Muscle layer of colon (tissue), 2 donors: ENCODE measurements around the gene IQSEC1.

ENCODE experiments used
- H3K27ac ChIP-seq: one replicate; pipeline ENCODE4 v1.7.0; 2013; ENCODE audit warnings: low read depth, mild to moderate bottlenecking, low read length, moderate library complexity
- H3K27me3 ChIP-seq, 2 donors: one replicate each; pipeline ENCODE4 v1.7.0; 2013; ENCODE audit warnings: low read length in 2 of 2, mild to moderate bottlenecking in 2 of 2; ENCODE audit not compliant: insufficient read depth in 2 of 2, control insufficient read depth in 1 of 2
- H3K36me3 ChIP-seq: one replicate; pipeline ENCODE4 v1.7.0; 2013; ENCODE audit warnings: mild to moderate bottlenecking, low read length; ENCODE audit not compliant: insufficient read depth
- H3K4me1 ChIP-seq: one replicate; pipeline ENCODE4 v1.7.0; 2013; ENCODE audit warnings: mild to moderate bottlenecking, low read length; ENCODE audit not compliant: insufficient read depth
- H3K4me3 ChIP-seq, 2 donors: one replicate each; pipeline ENCODE4 v1.7.0; 2013; ENCODE audit warnings: low read length in 2 of 2, low read depth in 1 of 2, mild to moderate bottlenecking in 1 of 2, moderate library complexity in 1 of 2
- H3K9ac ChIP-seq: one replicate; pipeline ENCODE4 v1.7.0; 2013; ENCODE audit warnings: low read length
- H3K9me3 ChIP-seq: one replicate; pipeline ENCODE4 v1.7.0; 2013; ENCODE audit warnings: mild to moderate bottlenecking, low read length
- donor health status: abdominal sarcoma.
- donor health status: Adenocarcinoma of cecum.

The IQSEC1 gene

GRCh38 chr3:12987602-12988001, 85.6 kb downstream of the IQSEC1 start:
- H3K4me1 ChIP-seq, result peaks cover 9% of the 10 kb centered on the region
- no peak overlapping the region for H3K27ac ChIP-seq
- H3K36me3 ChIP-seq, result no peaks in the 10 kb centered on the region
- no peak overlapping the region for H3K4me3 ChIP-seq
- H3K27me3 ChIP-seq, result no peaks in the 10 kb centered on the region
- H3K9me3 ChIP-seq, result no peaks in the 10 kb centered on the region
- H3K9ac ChIP-seq, result no peak overlapping the region

- no peak overlapping the region for H3K27ac ChIP-seq
- H3K4me1 ChIP-seq, result peaks cover 9% of the 10 kb centered on the region
- no peaks in the 10 kb centered on the region for H3K27me3 ChIP-seq
- no peak overlapping the region for H3K9ac ChIP-seq
- no peak overlapping the region for H3K4me3 ChIP-seq
- no peaks in the 10 kb centered on the region for H3K36me3 ChIP-seq
- H3K9me3 ChIP-seq, result no peaks in the 10 kb centered on the region
Observed at GRCh38 chr3:12986986-12987385, 86.2 kb downstream of the IQSEC1 start.

GRCh38 chr3:12986521-12986920, 86.7 kb downstream of the IQSEC1 start:
- peaks cover 9% of the 10 kb centered on the region for H3K4me1 ChIP-seq
- H3K9me3 ChIP-seq, result no peaks in the 10 kb centered on the region

GRCh38 chr3:12986031-12986430, 87.2 kb downstream of the IQSEC1 start:
- Histone ChIP-seq H3K4me3 (no peak overlapping the region), H3K27ac (no peak overlapping the region), H3K36me3 (no peaks in the 10 kb centered on the region), H3K27me3 (no peaks in the 10 kb centered on the region), H3K9ac (no peak overlapping the region), H3K4me1 (peaks cover 9% of the 10 kb centered on the region), H3K9me3 (no peaks in the 10 kb centered on the region)

More at GRCh38 chr3:12986521-12986920, 86.7 kb downstream of the IQSEC1 start:
- no peak overlapping the region for H3K4me3 ChIP-seq
- H3K27me3 ChIP-seq, result no peaks in the 10 kb centered on the region
- no peak overlapping the region for H3K9ac ChIP-seq
- no peak overlapping the region for H3K27ac ChIP-seq
- H3K36me3 ChIP-seq, result no peaks in the 10 kb centered on the region

- Histone ChIP-seq H3K27ac (no peak overlapping the region), H3K4me1 (peaks cover 9% of the 10 kb centered on the region)
Observed at GRCh38 chr3:12985148-12985547, 88.1 kb downstream of the IQSEC1 start.

GRCh38 chr3:12984023-12984823, 89.0 kb downstream of the IQSEC1 start:
- Histone ChIP-seq H3K9ac (peak overlapping the region; percentile 13), H3K27ac (no peak overlapping the region), H3K9me3 (no peaks in the 10 kb centered on the region), H3K27me3 (no peaks in the 10 kb centered on the region), H3K36me3 (no peaks in the 10 kb centered on the region), H3K4me1 (peaks cover 9% of the 10 kb centered on the region), H3K4me3 (no peak overlapping the region)

More at GRCh38 chr3:12985148-12985547, 88.1 kb downstream of the IQSEC1 start:
- Histone ChIP-seq H3K27me3 (no peaks in the 10 kb centered on the region), H3K36me3 (no peaks in the 10 kb centered on the region), H3K9me3 (no peaks in the 10 kb centered on the region), H3K4me3 (no peak overlapping the region), H3K9ac (no peak overlapping the region)

GRCh38 chr3:12983319-12983718, 89.9 kb downstream of the IQSEC1 start:
- Histone ChIP-seq H3K9ac (no peak overlapping the region), H3K36me3 (no peaks in the 10 kb centered on the region), H3K27ac (no peak overlapping the region), H3K4me3 (no peak overlapping the region), H3K4me1 (peaks cover 9% of the 10 kb centered on the region), H3K9me3 (no peaks in the 10 kb centered on the region), H3K27me3 (no peaks in the 10 kb centered on the region)

- Histone ChIP-seq H3K36me3 (no peaks in the 10 kb centered on the region), H3K9ac (no peak overlapping the region), H3K27ac (no peak overlapping the region), H3K4me3 (no peak overlapping the region), H3K4me1 (peaks cover 9% of the 10 kb centered on the region), H3K27me3 (no peaks in the 10 kb centered on the region), H3K9me3 (no peaks in the 10 kb centered on the region)
Observed at GRCh38 chr3:12982619-12983101, 90.6 kb downstream of the IQSEC1 start.

- Histone ChIP-seq H3K4me3 (no peak overlapping the region), H3K4me1 (peaks cover 9% of the 10 kb centered on the region), H3K9me3 (no peaks in the 10 kb centered on the region), H3K9ac (no peak overlapping the region), H3K36me3 (no peaks in the 10 kb centered on the region), H3K27me3 (no peaks in the 10 kb centered on the region), H3K27ac (no peak overlapping the region)
Observed at GRCh38 chr3:12981306-12982275, 91.6 kb downstream of the IQSEC1 start.

GRCh38 chr3:12980596-12981290, 92.5 kb downstream of the IQSEC1 start:
- Histone ChIP-seq H3K9me3 (no peaks in the 10 kb centered on the region), H3K4me3 (no peak overlapping the region), H3K27me3 (no peaks in the 10 kb centered on the region), H3K27ac (no peak overlapping the region), H3K9ac (no peak overlapping the region), H3K36me3 (no peaks in the 10 kb centered on the region), H3K4me1 (peaks cover 9% of the 10 kb centered on the region)

- H3K4me1 ChIP-seq, result peaks cover 9% of the 10 kb centered on the region
- H3K9ac ChIP-seq, result no peak overlapping the region
- no peak overlapping the region for H3K4me3 ChIP-seq
- H3K27ac ChIP-seq, result no peak overlapping the region
- no peaks in the 10 kb centered on the region for H3K9me3 ChIP-seq
- no peaks in the 10 kb centered on the region for H3K27me3 ChIP-seq
- no peaks in the 10 kb centered on the region for H3K36me3 ChIP-seq
Observed at GRCh38 chr3:12979947-12980487, 93.2 kb downstream of the IQSEC1 start.
